NCI-H69 (cell line): ENCODE measurements around the gene NAA10.
A peak's percentile ranks its signal among the peaks of the same experiment; 100 is the strongest.

Experiments
- DNase-seq: peaks from one replicate; lab custom pipeline; 2025; lab: John Stamatoyannopoulos, UW

The NAA10 gene

GRCh38 chrX:153966841-153967535 lies 32.2 kb upstream of the NAA10 start:
- DNase-seq: no peak

- no peak for DNase-seq
Observed at GRCh38 chrX:153966283-153966688, 31.4 kb upstream of the NAA10 start.

GRCh38 chrX:153965406-153965805 lies 30.6 kb upstream of the NAA10 start:
- no peak for DNase-seq

GRCh38 chrX:153964105-153964504 lies 29.3 kb upstream of the NAA10 start:
- DNase-seq: no peak

GRCh38 chrX:153963546-153963945 lies 28.7 kb upstream of the NAA10 start:
- no peak for DNase-seq

- DNase-seq: no peak
Observed at GRCh38 chrX:153961292-153961691, 26.5 kb upstream of the NAA10 start.

- DNase-seq: no peak
Observed at GRCh38 chrX:153960786-153961185, 25.9 kb upstream of the NAA10 start.

- no peak for DNase-seq
Observed at GRCh38 chrX:153960077-153960476, 25.2 kb upstream of the NAA10 start.

- no peak for DNase-seq
Observed at GRCh38 chrX:153959649-153960048, 24.8 kb upstream of the NAA10 start.

GRCh38 chrX:153958605-153959004 lies 23.8 kb upstream of the NAA10 start:
- DNase-seq: no peak

- DNase-seq: no peak
Observed at GRCh38 chrX:153957224-153957623, 22.4 kb upstream of the NAA10 start.

- DNase-seq: no peak
Observed at GRCh38 chrX:153956044-153956907, 21.4 kb upstream of the NAA10 start.

GRCh38 chrX:153955228-153955732 lies 20.4 kb upstream of the NAA10 start:
- DNase-seq: no peak

GRCh38 chrX:153954558-153955227 lies 19.9 kb upstream of the NAA10 start:
- no peak for DNase-seq

GRCh38 chrX:153953892-153954557 lies 19.2 kb upstream of the NAA10 start:
- DNase-seq: no peak

GRCh38 chrX:153953342-153953830 lies 18.5 kb upstream of the NAA10 start:
- DNase-seq: peak; percentile 40

- DNase-seq: no peak
Observed at GRCh38 chrX:153952373-153953026, 17.7 kb upstream of the NAA10 start.

- no peak for DNase-seq
Observed at GRCh38 chrX:153951683-153952372, 17.0 kb upstream of the NAA10 start.

GRCh38 chrX:153950127-153950526 lies 15.3 kb upstream of the NAA10 start:
- no peak for DNase-seq
